ENCODE data around the gene TTC24.

GRCh38 chr1:156544592-156545102 is 34.9 kb upstream of the TTC24 start:
- TF ChIP-seq CTCF (IDR thresholded peaks at IDR 0.05) (no peak), CHD2 (IDR thresholded peaks at IDR 0.05; ENCODE audit: low read length, partially characterized antibody) (no peak), TCF12 (IDR thresholded peaks at IDR 0.05) (no peak), EP300 (IDR thresholded peaks at IDR 0.05; ENCODE audit: borderline replicate concordance in 1 of 2, low read depth in 1 of 2, low read length in 1 of 2) (no peak), RXRA (IDR thresholded peaks at IDR 0.05; ENCODE audit: borderline replicate concordance, low read depth) (no peak)
- TF ChIP-seq, protein P1, sequence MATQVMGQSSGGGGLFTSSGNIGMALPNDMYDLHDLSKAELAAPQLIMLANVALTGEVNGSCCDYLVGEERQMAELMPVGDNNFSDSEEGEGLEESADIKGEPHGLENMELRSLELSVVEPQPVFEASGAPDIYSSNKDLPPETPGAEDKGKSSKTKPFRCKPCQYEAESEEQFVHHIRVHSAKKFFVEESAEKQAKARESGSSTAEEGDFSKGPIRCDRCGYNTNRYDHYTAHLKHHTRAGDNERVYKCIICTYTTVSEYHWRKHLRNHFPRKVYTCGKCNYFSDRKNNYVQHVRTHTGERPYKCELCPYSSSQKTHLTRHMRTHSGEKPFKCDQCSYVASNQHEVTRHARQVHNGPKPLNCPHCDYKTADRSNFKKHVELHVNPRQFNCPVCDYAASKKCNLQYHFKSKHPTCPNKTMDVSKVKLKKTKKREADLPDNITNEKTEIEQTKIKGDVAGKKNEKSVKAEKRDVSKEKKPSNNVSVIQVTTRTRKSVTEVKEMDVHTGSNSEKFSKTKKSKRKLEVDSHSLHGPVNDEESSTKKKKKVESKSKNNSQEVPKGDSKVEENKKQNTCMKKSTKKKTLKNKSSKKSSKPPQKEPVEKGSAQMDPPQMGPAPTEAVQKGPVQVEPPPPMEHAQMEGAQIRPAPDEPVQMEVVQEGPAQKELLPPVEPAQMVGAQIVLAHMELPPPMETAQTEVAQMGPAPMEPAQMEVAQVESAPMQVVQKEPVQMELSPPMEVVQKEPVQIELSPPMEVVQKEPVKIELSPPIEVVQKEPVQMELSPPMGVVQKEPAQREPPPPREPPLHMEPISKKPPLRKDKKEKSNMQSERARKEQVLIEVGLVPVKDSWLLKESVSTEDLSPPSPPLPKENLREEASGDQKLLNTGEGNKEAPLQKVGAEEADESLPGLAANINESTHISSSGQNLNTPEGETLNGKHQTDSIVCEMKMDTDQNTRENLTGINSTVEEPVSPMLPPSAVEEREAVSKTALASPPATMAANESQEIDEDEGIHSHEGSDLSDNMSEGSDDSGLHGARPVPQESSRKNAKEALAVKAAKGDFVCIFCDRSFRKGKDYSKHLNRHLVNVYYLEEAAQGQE (IDR thresholded peaks at IDR 0.05; ENCODE audit: low read depth, low read length) = no peak
- TF ChIP-seq, protein P2, sequence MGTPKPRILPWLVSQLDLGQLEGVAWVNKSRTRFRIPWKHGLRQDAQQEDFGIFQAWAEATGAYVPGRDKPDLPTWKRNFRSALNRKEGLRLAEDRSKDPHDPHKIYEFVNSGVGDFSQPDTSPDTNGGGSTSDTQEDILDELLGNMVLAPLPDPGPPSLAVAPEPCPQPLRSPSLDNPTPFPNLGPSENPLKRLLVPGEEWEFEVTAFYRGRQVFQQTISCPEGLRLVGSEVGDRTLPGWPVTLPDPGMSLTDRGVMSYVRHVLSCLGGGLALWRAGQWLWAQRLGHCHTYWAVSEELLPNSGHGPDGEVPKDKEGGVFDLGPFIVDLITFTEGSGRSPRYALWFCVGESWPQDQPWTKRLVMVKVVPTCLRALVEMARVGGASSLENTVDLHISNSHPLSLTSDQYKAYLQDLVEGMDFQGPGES (IDR thresholded peaks at IDR 0.05; ENCODE audit: low read depth, low read length) = no peak

Data from SK-N-SH (cell line).